GM21528 (cell line): Measurements from ENCODE around the gene SLC47A2.

Source experiments
- ATAC-seq: cut with Tn5 transposase; IDR thresholded peaks from one replicate; pipeline ENCODE4 v1.9.1; 2021; ENCODE audit warnings: mild to moderate bottlenecking, moderate library complexity; ENCODE audit not compliant: unreplicated experiment, low FRiP score

The SLC47A2 gene

DNA sequence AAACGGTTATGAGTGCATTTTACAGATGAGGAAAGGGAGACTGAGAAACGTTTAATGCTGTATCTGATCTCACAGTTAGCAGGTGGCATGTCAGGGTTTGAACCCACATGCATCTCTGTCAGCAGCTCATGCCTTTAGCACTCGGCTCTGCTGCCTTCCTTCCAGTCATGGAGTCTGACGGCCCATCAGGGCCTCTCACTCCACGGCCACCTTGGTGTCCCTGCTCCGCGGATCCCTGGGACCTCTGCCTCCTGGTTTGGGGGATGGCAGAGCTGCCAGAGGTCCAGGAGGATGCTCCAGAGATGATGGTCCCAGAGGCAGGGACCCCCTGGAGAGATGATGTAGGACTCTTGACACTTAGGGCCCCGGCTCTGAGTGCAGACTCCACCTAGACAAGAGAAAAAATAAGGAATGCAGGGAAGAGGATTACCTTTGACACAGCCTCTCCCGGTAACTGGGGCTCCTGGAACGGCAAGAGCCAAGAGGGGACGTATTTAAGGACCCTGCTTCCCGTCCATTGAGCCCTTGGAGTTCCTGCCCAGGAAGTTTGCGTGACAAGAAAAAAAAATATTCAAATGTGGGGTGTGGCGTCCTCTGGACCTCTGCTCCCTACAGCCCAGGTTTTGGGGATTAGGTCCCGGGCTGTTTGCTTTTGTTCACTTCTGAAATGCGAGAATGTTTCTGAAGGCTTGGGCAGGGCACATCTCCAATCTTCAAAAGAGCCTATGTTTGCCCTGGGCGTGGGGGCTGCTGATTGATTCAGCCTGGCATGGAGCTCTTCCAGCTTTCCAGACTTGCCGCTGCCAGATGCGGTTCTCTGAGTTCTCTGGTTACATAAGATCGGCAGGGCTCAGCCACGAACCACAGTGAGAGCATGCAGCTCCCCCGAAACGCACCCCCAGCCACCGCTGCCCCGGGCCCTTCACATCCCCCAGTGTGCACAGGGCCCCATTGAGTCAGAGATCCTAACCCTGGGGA lies 31.7 kb upstream of the SLC47A2 start, which contains the start of gene ALDH3A1:
Gene ALDH3A1, minus strand, starts transcription at position 470 of the 978 bp plus-strand sequence. CDS start 3,169 bp downstream, outside the sequence.
- no peak for ATAC-seq

DNA sequence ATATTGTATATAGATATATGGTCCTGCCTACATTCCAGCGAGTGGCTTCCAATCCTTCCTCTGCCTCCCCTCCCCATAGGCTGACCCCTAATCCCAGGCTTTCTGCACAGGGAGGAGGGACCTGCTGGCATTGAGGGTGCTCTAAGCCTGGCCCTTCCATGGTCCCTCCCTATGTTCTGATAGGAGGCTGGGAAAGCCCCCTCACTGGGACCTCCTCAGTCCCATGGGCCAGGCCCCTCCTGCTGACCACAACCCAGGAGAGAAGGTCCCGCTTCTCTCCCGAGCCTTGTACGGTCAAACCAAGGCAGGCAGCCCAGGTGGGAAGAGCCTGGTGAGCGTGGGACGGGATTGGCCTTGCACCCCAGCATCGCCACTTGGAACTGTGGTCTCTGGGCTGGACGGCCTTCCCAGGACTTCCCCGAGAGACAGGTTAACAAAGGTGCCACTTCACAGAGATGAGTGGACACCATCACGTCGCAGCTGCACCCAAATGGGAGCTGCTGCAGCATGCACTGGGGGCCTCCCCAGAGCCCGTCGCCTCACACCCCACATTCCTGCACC lies 30.9 kb upstream of the SLC47A2 start:
- ATAC-seq = no peak

GRCh38 chr17:19746517-19746916 lies 30.1 kb upstream of the SLC47A2 start:
- ATAC-seq = no peak

DNA sequence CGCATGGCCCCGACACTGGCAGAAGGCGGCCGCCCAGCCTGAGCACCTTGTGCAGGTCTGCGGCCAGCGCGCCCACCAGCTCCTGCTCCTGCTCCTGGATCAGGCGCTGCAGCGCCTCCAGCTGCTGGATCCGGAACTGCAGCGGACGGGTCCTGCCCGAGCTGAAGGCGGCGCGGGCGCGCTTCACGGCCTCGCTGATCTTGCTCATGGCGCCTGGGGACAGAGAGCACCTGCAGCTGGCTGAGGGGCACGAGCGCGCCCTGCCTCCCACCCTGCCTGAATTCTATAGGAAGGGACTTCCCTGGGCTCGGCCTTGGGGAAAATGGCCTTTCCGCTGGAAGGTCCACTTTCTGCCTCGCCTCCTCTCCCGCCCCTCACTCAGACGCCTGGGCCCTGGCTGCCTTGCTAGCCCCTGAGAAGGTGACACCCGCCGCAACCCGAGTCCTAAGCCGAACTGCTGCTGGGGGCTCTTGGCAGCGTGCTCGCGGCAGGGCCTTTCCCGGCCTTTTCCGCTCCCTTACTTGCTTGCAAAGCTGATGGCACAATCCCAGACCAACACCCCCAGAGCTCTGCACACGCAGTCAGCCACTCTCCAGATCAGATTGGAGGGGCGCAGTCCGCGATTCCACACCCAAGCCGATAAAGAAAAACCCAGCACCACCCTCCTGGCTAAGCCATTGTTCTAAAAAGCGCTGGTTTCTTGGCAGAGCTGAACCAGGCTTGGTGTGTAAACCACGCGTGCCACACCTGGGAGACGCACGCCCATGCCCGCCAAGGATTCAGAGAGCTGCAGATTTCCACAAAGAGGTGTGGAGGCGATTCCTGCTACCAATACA lies 28.8 kb upstream of the SLC47A2 start:
- no peak for ATAC-seq

DNA sequence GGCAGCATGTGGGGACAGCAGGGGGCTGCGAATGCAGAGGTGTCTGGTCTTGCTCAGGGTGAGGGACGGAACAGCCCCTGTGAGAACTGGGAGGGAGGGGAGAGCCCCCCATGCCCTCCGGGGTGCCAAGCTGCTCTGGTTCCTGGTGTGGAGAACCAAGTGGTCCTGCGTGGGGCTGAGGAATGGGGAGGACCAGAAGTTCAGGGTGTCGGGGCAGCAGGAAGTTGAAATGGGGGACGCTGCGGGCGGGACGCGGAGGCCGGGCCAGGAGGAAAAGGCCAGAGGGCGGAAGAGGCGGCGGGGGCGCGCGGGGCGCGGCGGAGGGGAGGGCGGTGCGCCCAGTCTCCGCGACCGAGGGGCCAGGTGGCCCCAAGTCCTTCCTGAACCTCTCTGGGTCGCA lies 28.1 kb upstream of the SLC47A2 start:
- no peak for ATAC-seq

- ATAC-seq = no peak
These were observed 27.0 kb upstream of the SLC47A2 start for GRCh38 chr17:19743101-19744100.

GRCh38 chr17:19742495-19742894 lies 26.1 kb upstream of the SLC47A2 start:
- no peak for ATAC-seq

- ATAC-seq = no peak
These were observed 25.6 kb upstream of the SLC47A2 start for GRCh38 chr17:19741832-19742457.

DNA sequence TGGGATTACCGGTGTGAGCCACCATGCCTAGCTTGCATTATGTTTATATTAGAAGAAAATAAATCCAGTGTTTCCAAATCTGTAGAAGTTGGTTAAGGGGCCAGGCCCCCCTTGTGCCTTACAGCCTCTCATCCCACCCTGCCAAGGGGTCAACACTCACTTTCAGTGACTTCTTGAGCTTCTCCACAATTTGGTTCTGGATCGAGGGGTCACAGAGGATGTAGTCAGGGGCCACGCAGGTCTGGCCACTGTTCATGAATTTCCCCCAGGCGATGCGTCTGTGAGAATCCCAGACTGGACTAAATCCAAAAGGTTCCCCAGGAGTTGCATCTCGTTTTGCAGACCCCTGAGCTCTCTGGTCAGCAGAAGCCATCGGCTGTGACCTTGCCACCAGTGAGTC lies 24.5 kb upstream of the SLC47A2 start:
- ATAC-seq = no peak

- ATAC-seq = no peak
These were observed 23.1 kb upstream of the SLC47A2 start for GRCh38 chr17:19739241-19740201.

GRCh38 chr17:19738757-19739156 lies 22.4 kb upstream of the SLC47A2 start:
- no peak for ATAC-seq

DNA sequence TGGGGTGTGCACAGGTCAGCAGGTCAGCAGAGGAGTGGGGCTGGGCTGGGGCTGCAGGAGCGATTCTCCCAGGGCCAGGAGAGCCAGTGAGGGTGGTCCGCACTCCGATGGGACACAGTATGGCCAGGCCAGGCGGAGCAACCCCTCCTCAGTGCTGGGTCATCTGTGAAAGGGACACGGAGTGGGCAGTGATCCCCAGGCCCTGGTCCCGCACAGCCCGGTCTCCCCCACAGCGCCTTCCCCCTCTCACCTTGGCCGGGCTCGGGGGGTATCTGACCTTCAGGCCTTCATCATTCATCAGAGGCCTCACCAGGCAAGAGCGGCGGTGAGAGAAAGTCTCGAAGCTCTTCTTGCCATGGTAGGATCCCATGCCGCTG lies 21.7 kb upstream of the SLC47A2 start:
- ATAC-seq = no peak

- ATAC-seq = no peak
These were observed 21.1 kb upstream of the SLC47A2 start for GRCh38 chr17:19737305-19738072.

DNA sequence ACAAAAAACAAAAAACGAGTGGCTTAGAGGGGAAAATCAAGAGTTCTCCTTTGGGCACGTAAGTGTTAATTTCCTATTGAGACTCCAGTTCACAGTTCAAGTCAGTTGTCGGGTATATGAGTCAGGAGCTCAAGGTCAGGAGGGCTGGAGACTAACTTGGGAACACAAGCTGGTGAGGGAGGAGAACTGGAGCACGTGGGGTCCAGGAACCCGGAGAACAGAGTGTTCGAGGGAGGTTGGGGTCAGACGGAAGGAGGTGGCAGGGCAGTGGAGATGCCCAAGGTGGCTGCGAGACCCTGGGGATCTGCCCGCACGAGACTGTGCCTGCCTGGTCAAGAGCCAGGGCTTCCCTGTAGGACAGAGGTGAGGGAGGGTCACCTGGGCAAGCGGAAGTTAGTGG lies 19.7 kb upstream of the SLC47A2 start:
- ATAC-seq = no peak

DNA sequence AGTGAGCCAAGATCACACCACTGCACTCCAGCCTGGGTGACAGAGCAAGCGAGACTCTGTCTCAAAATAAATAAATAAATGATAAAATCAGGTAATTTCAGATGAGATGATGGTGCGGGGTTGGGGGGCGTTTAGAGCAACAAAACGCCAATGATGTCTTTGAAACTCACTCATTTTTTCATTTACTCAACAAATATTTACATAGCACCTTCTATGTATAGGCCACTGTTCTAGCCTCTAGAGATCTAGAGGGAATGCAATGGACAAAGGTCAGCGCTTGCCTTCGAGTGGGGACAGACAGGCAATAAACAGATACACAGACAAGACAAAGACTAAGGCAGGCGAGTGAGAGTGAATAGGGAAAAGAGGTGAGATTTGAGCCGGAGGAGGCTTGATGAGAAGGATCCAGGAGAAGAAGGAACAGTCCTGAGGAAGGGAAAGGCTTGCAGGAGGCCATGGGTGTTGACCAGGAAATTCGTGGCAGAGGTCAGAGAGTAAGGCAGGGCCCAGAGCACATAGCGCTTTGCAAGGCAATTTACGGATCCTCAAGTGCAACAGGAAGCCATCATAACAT lies 17.7 kb upstream of the SLC47A2 start:
- no peak for ATAC-seq

- no peak for ATAC-seq
These were observed 15.2 kb upstream of the SLC47A2 start for GRCh38 chr17:19731626-19732025.

DNA sequence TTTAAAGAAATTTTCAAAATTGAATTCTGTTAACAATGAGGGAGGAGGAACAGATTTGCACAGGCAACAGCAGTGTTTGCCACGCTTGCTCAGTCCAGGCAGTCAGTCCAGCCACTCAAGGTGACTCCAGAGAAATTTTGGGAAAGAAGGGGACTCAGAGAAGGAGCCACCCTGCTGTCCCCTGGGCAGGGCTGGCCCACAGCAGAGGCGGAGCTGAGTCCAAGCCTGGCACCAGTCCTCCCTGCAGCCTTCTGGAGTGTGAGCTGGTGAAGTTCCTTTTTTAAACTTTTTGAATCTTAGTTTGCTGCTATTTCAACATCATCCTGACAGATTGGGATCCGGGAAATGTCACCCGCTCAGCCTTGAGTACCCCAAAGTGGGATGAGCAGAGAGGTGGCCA lies 14.5 kb upstream of the SLC47A2 start:
- ATAC-seq = no peak
